BJ (cell line): Measurements from ENCODE around the gene CXXC1. TPM values are rescaled to one million over a fixed set of nuclear protein-coding genes. Genes with fewer than 3 reads are reported as not detected.

Experiments used
- CTCF ChIA-PET: fragments of 350-600 bp; formaldehyde crosslinking; extraction: SDS; loops from one replicate; lab custom pipeline; 2021; ENCODE audit warnings: antibody characterized with exemption, inconsistent platforms; lab: Yijun Ruan, JAX
- POLR2A ChIA-PET: fragments of 300-600 bp; sonication (Branson Sonifier 250); formaldehyde crosslinking; extraction: SDS; loops from one replicate; lab custom pipeline; 2021; ENCODE audit warnings: antibody characterized with exemption; lab: Charles Lee
- DNase-seq: peaks from one replicate; pipeline ENCODE4 v3.0.0-alpha.2; 2011; ENCODE audit warnings: low read depth
- H3K27me3 ChIP-seq: 2 replicates; pipeline ENCODE4 v1.6.0; 2011; ENCODE audit warnings: low read length; ENCODE audit not compliant: control insufficient read depth, insufficient read depth
- H3K36me3 ChIP-seq: 2 replicates; pipeline ENCODE4 v1.5.1; 2011; ENCODE audit warnings: low read length; ENCODE audit not compliant: control insufficient read depth, insufficient read depth
- H3K4me3 ChIP-seq: 2 replicates; pipeline ENCODE4 v1.5.1; 2011; ENCODE audit warnings: low read depth, mild to moderate bottlenecking, control low read depth, low read length
- CTCF ChIP-seq: IDR thresholded peaks from 2 replicates; pipeline ENCODE4 v1.5.1; 2011; ENCODE audit warnings: low read depth, mild to moderate bottlenecking, control low read depth, inconsistent platforms, low read length, moderate library complexity; ENCODE audit not compliant: insufficient read depth
- polyA plus RNA-seq: library from polyadenylated mRNA; depleted of rRNA; stranded (reverse); fragments of >200 nt; gene quantifications from 2 replicates; pipeline ENCODE4 v1.2.3, GENCODE V29; 2011

Gene CXXC1
- polyA plus RNA-seq, 1 experiment: 51.2 TPM

GRCh38 chr18:50286391-50287027 lies 983 bp downstream of the CXXC1 start:
- ChIA-PET POLR2A (no interaction called here), CTCF (no interaction called here)
- Histone ChIP-seq H3K27me3 (peaks cover 2% of the 10 kb centered on the region; the same call in 1 of the 2 replicates), H3K4me3 (peak overlapping the region; percentile 96), H3K36me3 (peaks cover 21% of the 10 kb centered on the region)
- TF ChIP-seq CTCF: no peak
- DNase-seq: no peak

GRCh38 chr18:50285631-50286321 lies 1.7 kb downstream of the CXXC1 start:
- peaks cover 21% of the 10 kb centered on the region for H3K36me3 ChIP-seq
- H3K4me3 ChIP-seq: no peak overlapping the region; the same call in 1 of the 2 replicates
- no peak for DNase-seq
- no peak for TF ChIP-seq CTCF
- ChIA-PET POLR2A (no interaction called here), CTCF (no interaction called here)
- peaks cover 1% of the 10 kb centered on the region; the same call in 1 of the 2 replicates for H3K27me3 ChIP-seq

GRCh38 chr18:50285071-50285470 lies 2.4 kb downstream of the CXXC1 start:
- POLR2A ChIA-PET: no interaction called here
- H3K36me3 ChIP-seq: peaks cover 21% of the 10 kb centered on the region
- H3K27me3 ChIP-seq: no peaks in the 10 kb centered on the region
- no peak for TF ChIP-seq CTCF
- no peak for DNase-seq
- no peak overlapping the region for H3K4me3 ChIP-seq
- CTCF ChIA-PET: no interaction called here

GRCh38 chr18:50284255-50284885 lies 3.1 kb downstream of the CXXC1 start:
- peaks cover 21% of the 10 kb centered on the region for H3K36me3 ChIP-seq
- DNase-seq: no peak
- H3K27me3 ChIP-seq: no peaks in the 10 kb centered on the region
- ChIA-PET CTCF (no interaction called here), POLR2A (no interaction called here)
- H3K4me3 ChIP-seq: no peak overlapping the region
- no peak for TF ChIP-seq CTCF
